ENCODE results near the gene SNF8. TPM values are rescaled to one million over a fixed set of nuclear protein-coding genes. Genes with fewer than 3 reads are reported as not detected.

SNF8 gene
- total RNA-seq, 4 donors from 2014 or later, result 60.2 to 80.9 (median 66.4) TPM

- TF ChIP-seq, protein P1, sequence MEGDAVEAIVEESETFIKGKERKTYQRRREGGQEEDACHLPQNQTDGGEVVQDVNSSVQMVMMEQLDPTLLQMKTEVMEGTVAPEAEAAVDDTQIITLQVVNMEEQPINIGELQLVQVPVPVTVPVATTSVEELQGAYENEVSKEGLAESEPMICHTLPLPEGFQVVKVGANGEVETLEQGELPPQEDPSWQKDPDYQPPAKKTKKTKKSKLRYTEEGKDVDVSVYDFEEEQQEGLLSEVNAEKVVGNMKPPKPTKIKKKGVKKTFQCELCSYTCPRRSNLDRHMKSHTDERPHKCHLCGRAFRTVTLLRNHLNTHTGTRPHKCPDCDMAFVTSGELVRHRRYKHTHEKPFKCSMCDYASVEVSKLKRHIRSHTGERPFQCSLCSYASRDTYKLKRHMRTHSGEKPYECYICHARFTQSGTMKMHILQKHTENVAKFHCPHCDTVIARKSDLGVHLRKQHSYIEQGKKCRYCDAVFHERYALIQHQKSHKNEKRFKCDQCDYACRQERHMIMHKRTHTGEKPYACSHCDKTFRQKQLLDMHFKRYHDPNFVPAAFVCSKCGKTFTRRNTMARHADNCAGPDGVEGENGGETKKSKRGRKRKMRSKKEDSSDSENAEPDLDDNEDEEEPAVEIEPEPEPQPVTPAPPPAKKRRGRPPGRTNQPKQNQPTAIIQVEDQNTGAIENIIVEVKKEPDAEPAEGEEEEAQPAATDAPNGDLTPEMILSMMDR (IDR thresholded peaks at IDR 0.05), result no peak
- TF ChIP-seq POLR2A (IDR thresholded peaks at IDR 0.05), result no peak
- DNase-seq, result no peak
- Histone ChIP-seq H3K27ac (peak overlapping the region; percentile 19 to 55 (median 40)), H3K4me1 (peaks cover 0 to 24% (median 4%) of the 10 kb centered on the region in 4 donors), H3K9me3 (no peaks in the 10 kb centered on the region), H3K27me3 (no peaks in the 10 kb centered on the region), H3K4me3 (no peak overlapping the region), H3K36me3 (peaks cover 2 to 88% (median 6%) of the 10 kb centered on the region in 3 donors)
Measured at GRCh38 chr17:48915459-48916282, 29.0 kb downstream of the SNF8 start.

DNA sequence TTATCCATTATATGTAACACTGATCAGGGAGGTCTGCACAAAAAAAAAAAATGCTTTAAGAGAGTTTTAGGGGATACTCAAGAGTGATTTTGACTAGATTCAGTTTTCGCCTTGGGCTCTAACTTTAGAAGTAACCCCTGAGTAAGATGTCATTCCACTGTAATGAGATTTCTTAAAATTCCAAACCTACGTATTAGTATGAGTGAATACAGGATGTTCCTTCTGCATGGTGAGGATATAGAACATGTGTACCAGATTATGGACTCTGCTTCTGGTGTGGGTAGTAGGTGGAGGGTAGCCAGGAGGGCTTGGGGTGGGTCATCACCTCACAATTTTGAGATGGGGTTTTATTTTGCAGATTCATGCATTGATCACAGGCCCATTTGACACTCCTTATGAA is 32.2 kb downstream of the SNF8 start:
- no peak overlapping the region for H3K4me3 ChIP-seq
- H3K27me3 ChIP-seq, result no peaks in the 10 kb centered on the region
- TF ChIP-seq, protein P1 (IDR thresholded peaks at IDR 0.05), result no peak
- no peak for TF ChIP-seq POLR2A (IDR thresholded peaks at IDR 0.05)
- DNase-seq, result no peak
- peaks cover 0 to 59% (median 0%) of the 10 kb centered on the region in 3 donors for H3K36me3 ChIP-seq
- peaks cover 0 to 40% (median 11%) of the 10 kb centered on the region in 4 donors for H3K4me1 ChIP-seq
- no peaks in the 10 kb centered on the region for H3K9me3 ChIP-seq
- H3K27ac ChIP-seq, result no peak overlapping the region

DNA sequence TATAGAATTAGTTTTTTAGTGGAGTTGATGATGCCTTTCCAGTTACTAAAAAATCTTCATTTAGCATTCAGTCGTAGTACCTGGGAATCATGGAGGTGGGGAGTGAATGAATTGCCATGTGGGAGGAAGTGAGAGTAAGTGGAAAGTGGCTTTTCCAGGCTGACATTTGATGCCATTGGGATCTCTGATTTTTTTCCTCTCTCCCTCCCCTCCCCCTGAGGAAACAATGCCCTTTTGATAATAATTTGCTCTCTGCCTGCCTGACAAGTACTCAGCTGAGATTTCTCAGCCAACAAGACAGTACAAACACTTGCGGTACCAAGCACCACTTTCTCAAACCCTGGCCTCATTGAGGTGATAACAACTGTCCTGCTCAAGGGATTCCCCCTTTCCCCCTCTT is 34.3 kb downstream of the SNF8 start:
- DNase-seq, result no peak
- Histone ChIP-seq H3K4me3 (peak overlapping the region in 1 of 4 donors; percentile 100), H3K4me1 (peaks cover 0 to 38% (median 11%) of the 10 kb centered on the region in 4 donors), H3K27me3 (no peaks in the 10 kb centered on the region), H3K9me3 (no peaks in the 10 kb centered on the region), H3K36me3 (peaks cover 0 to 39% (median 0%) of the 10 kb centered on the region in 3 donors), H3K27ac (no peak overlapping the region)
- TF ChIP-seq POLR2A (IDR thresholded peaks at IDR 0.05), result no peak
- TF ChIP-seq, protein P1 (IDR thresholded peaks at IDR 0.05), result no peak

DNA sequence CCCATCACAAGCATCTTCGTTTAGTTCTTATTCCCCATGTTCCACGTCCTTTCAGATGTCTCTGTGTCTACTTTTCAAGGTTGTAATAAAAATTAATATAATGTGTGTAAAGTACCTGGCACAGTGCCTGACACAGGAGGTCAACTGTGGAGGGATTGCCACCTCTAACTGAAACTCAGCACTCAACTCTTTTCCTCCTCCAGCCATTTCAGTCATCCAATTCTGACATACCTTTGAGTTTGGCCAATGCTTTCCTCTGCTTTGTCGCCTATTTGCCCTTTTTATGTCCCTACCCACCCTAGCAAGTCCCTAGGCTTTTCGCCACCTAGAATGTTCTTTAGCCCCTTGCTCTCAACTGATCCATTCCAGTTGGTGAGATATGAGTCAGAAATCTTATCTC is 34.9 kb downstream of the SNF8 start:
- Histone ChIP-seq H3K27ac (no peak overlapping the region), H3K27me3 (no peaks in the 10 kb centered on the region), H3K4me3 (peak overlapping the region in 3 of 4 donors; percentile 95 to 100 (median 96)), H3K9me3 (no peaks in the 10 kb centered on the region), H3K4me1 (peaks cover 0 to 33% (median 11%) of the 10 kb centered on the region in 4 donors), H3K36me3 (peaks cover 0 to 35% (median 0%) of the 10 kb centered on the region in 3 donors)
- TF ChIP-seq, protein P1 (IDR thresholded peaks at IDR 0.05), result no peak
- no peak for TF ChIP-seq POLR2A (IDR thresholded peaks at IDR 0.05)
- DNase-seq, result no peak

- H3K4me3 ChIP-seq, result peak overlapping the region; percentile 90 to 100 (median 96)
- peaks cover 0 to 26% (median 0%) of the 10 kb centered on the region in 3 donors for H3K36me3 ChIP-seq
- H3K4me1 ChIP-seq, result peaks cover 0 to 28% (median 11%) of the 10 kb centered on the region in 4 donors
- H3K27ac ChIP-seq, result peak overlapping the region; percentile 90 to 97 (median 94)
- TF ChIP-seq, protein P1 (IDR thresholded peaks at IDR 0.05), result no peak
- TF ChIP-seq POLR2A (IDR thresholded peaks at IDR 0.05), result no peak
- no peaks in the 10 kb centered on the region for H3K27me3 ChIP-seq
- peak; percentile 77 to 91 (median 85) for DNase-seq
- H3K9me3 ChIP-seq, result no peaks in the 10 kb centered on the region
Measured at GRCh38 chr17:48908853-48909394, 35.7 kb downstream of the SNF8 start.

All from Peyer's patch (tissue), 4 donors.